ENCODE results near the gene IGFBP4. TPM values are rescaled to one million over a fixed set of nuclear protein-coding genes. Genes with fewer than 3 reads are reported as not detected.

IGFBP4 gene
- total and polyA plus RNA-seq, 4 donors: 74.1 to 649 (median 238) TPM

GRCh38 chr17:40419559-40420331, 23.5 kb upstream of the IGFBP4 start:
- TF ChIP-seq CTCF (IDR thresholded peaks at IDR 0.05; ENCODE audit: low read depth, low read length, missing input control) (no peak), JUND (IDR thresholded peaks at IDR 0.05) (no peak), MAX (IDR thresholded peaks at IDR 0.05) (no peak), ZBTB33 (IDR thresholded peaks at IDR 0.05) (no peak)
- Histone ChIP-seq H3K27me3 (ENCODE audit: control insufficient read depth in 4 of 4, insufficient read depth in 4 of 4, low read length in 3 of 4) (no peaks in the 10 kb centered on the region), H3K27ac (ENCODE audit: low read depth in 1 of 2, low read length in 2 of 2) (no peak overlapping the region), H3K4me1 (ENCODE audit: control insufficient read depth in 4 of 4, insufficient read depth in 4 of 4, low read length in 3 of 4) (peaks cover 1 to 14% (median 8%) of the 10 kb centered on the region in 4 donors), H3K36me3 (ENCODE audit: control insufficient read depth in 4 of 4, insufficient read depth in 3 of 4, low read depth in 1 of 4, low read length in 3 of 4) (no peaks in the 10 kb centered on the region), H3K4me3 (ENCODE audit: low read depth in 1 of 3, low read length in 3 of 3) (no peak overlapping the region), H3K9ac (ENCODE audit: low read depth in 1 of 2, low read length in 2 of 2) (no peak overlapping the region), H3K9me3 (ENCODE audit: control insufficient read depth in 4 of 4, low read length in 3 of 4) (no peaks in the 10 kb centered on the region)
- 62% methylated on average over 11 of the region's 11 CpGs for WGBS
- no peak for DNase-seq (ENCODE audit: low spot score)

GRCh38 chr17:40422990-40423633, 20.1 kb upstream of the IGFBP4 start:
- TF ChIP-seq RAD21 (IDR thresholded peaks at IDR 0.05) (peak in 1 of 2 donors; percentile 34), EGR1 (IDR thresholded peaks at IDR 0.05; ENCODE audit: low read depth in 2 of 2) (no peak)
- Histone ChIP-seq H3K9me3 (ENCODE audit: control insufficient read depth in 4 of 4, low read length in 3 of 4) (no peaks in the 10 kb centered on the region), H3K4me3 (ENCODE audit: low read depth in 1 of 3, low read length in 3 of 3) (no peak overlapping the region), H3K36me3 (ENCODE audit: control insufficient read depth in 4 of 4, insufficient read depth in 3 of 4, low read depth in 1 of 4, low read length in 3 of 4) (no peaks in the 10 kb centered on the region), H3K27ac (ENCODE audit: low read depth in 1 of 2, low read length in 2 of 2) (no peak overlapping the region), H3K27me3 (ENCODE audit: control insufficient read depth in 4 of 4, insufficient read depth in 4 of 4, low read length in 3 of 4) (no peaks in the 10 kb centered on the region), H3K4me1 (ENCODE audit: control insufficient read depth in 4 of 4, insufficient read depth in 4 of 4, low read length in 3 of 4) (peaks cover 0 to 4% (median 2%) of the 10 kb centered on the region in 4 donors), H3K9ac (ENCODE audit: low read depth in 1 of 2, low read length in 2 of 2) (no peak overlapping the region)
- 73% methylated on average over 3 of the region's 3 CpGs for WGBS
- DNase-seq (ENCODE audit: low spot score): no peak

- no peak overlapping the region for H3K27ac ChIP-seq (ENCODE audit: low read depth in 1 of 2, low read length in 2 of 2)
- no peak overlapping the region for H3K4me3 ChIP-seq (ENCODE audit: low read depth in 1 of 3, low read length in 3 of 3)
- no peak overlapping the region for H3K9ac ChIP-seq (ENCODE audit: low read depth in 1 of 2, low read length in 2 of 2)
- H3K36me3 ChIP-seq (ENCODE audit: control insufficient read depth in 4 of 4, insufficient read depth in 3 of 4, low read depth in 1 of 4, low read length in 3 of 4): no peaks in the 10 kb centered on the region
- no peaks in the 10 kb centered on the region for H3K9me3 ChIP-seq (ENCODE audit: control insufficient read depth in 4 of 4, low read length in 3 of 4)
- DNase-seq (ENCODE audit: low spot score): no peak
- WGBS: 74% methylated on average over 4 of the region's 4 CpGs
- H3K27me3 ChIP-seq (ENCODE audit: control insufficient read depth in 4 of 4, insufficient read depth in 4 of 4, low read length in 3 of 4): no peaks in the 10 kb centered on the region
- H3K4me1 ChIP-seq (ENCODE audit: control insufficient read depth in 4 of 4, insufficient read depth in 4 of 4, low read length in 3 of 4): no peaks in the 10 kb centered on the region
- no peak for TF ChIP-seq RAD21 (IDR thresholded peaks at IDR 0.05)
- no peak for TF ChIP-seq SP1 (IDR thresholded peaks at IDR 0.05)
- TF ChIP-seq JUND (IDR thresholded peaks at IDR 0.05): no peak
- no peak for TF ChIP-seq NR2F2 (IDR thresholded peaks at IDR 0.05)
- TF ChIP-seq TAF1 (conservative IDR thresholded peaks at IDR 0.05): no peak
- no peak for TF ChIP-seq FOXA2 (IDR thresholded peaks at IDR 0.05)
These were observed 17.5 kb upstream of the IGFBP4 start for GRCh38 chr17:40425741-40426140.

All from liver (tissue), 9 donors.